GM21717 (cell line): ENCODE results near the gene PLCD1.
"Not testable (repeated sequence)": the region's sequence is repeated elsewhere in the genome, so short reads cannot be mapped to it uniquely, and the experiment has no call there.

Experiments used
- ATAC-seq: cut with Tn5 transposase; IDR thresholded peaks from one replicate; pipeline ENCODE4 v1.9.1; 2021; ENCODE audit warnings: mild to moderate bottlenecking, moderate library complexity; ENCODE audit not compliant: unreplicated experiment

PLCD1 gene

DNA sequence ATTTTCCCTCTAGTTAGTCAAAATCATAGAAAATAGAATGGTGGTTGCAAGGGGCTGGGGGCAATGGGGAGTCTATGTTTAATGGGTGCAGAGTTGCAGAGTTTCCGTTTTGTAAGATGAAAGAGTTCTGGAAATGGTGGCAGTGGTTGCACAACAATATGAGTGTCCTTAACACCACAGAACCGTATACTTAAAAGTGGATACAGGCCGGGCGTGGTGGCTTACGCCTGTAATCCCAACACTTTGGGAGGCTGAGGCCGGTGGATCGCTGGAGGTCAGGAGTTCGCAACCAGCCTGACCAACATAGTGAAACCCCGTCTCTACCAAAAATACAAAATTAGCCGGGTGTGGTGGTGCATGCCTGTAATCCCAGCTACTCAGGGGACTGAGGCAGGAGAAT is 41.1 kb downstream of the PLCD1 start:
- ATAC-seq = not testable (repeated sequence)

DNA sequence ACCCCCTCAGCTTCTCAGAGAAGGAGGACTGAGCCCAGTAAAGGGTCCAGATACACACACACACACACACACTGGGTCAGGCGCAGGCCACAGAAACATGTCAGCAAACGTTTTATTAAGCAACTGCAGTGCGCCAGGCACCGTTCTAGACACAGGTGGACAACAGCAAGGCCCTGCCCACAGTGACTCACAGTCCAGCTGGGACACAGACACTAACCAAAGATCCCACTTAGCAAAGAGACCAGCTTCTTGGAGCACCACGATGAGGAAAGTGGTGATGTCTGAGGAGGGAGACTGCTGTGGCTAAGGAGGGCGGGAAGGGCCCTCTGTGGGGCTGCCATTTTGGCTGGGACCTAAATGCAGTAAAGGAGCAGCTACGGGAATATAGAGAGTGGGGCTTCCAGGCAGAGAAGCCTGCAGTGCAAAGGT is 41.7 kb downstream of the PLCD1 start:
- ATAC-seq = no peak

DNA sequence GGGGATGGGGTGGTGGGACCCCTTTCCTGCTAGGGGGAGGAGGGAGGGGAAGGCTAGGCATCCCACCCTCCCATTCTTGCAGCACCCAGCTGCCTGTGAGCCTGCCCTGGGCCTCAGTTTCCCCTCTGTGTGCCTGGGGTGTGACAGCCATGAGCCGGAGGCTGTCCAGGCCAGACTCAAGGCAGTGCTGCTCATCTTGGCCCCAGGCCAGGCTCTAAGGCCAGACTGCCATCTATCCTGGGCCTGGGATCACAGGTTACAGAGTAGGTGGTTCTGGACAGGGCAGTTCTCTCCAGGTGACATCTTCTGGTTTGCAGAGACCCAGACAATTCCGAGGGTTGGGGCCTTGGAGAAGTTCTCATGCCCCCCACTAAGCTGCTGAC is 42.1 kb downstream of the PLCD1 start:
- ATAC-seq = no peak

DNA sequence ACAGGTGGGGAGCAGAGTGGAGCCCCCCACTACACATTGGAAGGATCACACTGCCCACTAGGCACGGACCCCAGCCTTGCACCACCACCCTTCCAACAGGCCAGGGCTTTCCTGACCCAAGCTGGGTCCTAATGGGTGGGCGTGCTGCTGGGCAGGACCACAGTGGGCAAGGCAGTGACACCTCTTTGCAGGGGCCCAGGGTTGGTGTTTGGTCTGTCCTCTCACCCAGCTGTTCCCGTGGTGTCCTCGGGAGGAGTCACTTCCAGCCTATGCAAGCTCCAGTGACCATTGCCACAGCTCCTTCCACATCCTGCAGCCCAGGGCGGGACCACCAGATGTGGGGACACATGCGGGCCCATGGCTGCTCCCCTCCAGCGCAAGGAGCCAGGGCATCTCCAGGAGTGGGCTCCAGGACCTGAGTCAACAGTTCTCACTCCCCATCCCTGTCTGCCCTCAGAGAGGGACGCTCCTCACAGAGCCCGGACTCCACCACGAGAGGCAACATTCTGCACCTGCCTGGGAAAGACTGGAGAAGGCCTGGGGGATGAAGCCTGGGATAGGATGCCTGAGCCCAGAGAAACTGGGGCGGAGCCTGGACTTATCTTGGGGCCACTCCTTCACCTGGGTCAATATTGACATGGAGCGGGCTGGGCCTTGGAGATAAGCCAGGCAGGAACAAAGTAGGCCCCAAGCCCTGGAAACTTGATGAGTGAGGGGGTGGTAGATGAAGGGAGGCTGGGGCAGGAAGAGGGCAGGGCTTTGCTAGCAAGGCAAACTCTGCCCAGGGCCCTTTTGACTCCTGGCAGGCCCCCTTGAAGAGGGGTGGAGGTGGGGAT is 42.7 kb downstream of the PLCD1 start:
- no peak for ATAC-seq

DNA sequence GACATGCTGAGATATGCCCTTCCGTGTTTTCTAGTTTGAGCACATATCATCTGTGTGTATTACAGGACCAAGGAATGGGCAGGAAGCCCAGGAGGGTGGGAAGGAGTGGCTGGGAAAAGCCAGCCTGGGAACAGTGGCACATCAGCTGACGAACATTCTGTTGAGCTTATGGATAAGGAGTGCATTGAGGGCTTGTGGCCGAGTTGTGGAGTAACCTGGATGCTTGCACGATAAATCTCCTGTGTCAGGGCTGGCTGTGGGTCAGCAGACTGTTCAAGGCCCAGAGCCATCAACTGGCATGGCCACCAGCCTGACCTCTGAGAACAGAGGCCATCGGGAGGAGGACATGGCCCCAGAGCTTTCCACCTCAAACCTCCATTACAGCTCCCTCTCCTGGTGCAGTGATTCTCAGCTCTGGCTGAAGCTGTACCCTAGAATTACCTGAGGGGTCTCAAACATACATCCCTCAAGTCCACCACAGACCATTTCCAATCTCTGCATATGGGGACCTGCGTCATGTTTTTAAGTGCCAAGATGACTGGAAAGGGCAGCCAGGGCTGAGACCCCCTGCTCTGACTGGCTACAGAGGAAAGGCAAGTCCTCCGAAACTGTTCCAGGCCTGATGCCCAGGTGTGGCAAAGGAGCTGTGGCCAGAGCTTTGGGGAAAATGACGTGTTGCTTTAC is 43.7 kb downstream of the PLCD1 start:
- no peak for ATAC-seq

DNA sequence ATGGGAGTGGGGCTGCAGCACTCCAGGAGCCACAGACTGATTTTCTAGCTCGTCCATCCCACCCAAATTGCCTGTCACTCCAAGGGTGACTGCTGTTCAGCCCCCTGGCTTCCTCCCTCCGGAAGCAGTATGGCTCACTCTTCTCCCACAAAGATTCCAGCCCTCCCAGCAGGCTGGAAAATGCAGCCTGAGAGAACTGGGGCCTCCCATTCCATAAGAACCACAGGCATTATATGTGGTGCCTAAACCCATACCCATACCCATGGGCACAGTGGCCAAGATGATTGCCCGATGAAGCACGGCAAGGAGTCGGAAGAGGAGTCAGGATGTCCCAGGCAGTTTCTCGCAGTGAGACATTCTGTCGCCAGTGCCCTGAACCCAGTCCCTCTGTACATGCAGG is 44.8 kb downstream of the PLCD1 start:
- no peak for ATAC-seq

DNA sequence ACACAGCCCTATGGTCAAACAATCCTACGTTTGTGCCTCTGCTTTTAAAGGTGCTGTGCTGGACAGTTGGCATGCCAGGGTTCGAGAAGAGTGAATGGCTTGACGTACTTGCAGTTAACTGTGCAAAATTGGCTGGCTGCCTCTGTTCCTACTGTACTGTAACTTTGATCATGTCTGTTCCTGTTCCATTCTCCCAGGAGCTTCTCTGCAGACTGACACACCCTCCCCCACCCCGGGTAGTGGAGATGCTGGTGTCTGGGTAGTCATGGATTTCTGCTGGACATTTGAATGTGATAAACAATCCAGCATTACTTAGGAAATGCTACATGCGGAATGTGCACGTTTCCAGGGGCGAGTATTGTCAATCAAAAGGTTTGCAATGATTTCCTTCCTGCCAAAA is 45.4 kb downstream of the PLCD1 start:
- ATAC-seq = no peak

DNA sequence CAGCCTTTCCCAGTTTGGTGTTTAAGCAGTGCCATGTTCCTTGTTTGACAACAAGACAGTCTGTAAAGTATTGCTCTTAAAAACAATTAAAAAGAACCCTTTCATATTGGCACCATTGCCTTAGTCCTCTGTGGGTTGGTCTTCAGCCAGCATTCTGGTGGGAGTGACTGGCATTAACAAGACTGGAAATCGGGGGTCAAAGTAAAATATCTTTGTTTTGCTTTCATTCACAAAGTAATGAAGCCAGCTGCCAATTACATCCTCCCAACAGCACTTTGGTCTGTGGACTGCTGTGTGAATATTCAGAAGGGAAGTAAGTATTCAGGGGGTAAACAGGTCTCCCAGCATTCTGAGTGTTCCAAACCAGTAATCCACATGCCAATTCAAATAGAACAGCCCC is 47.1 kb downstream of the PLCD1 start:
- no peak for ATAC-seq

DNA sequence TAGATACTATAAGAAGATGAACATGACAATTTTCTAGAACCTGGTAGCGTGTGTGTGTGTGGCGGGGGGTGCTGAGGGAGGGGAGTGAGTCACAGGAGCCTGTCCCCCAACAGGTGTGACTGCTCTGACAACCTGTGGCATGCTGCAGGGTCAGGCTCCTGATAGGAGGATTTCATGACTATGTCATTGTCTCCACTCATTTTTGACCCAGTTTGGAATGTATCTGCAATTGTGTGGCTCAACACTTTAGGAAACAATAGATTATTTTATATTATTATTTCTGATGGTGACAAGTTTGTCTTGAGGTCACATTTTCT is 48.1 kb downstream of the PLCD1 start:
- ATAC-seq = no peak

DNA sequence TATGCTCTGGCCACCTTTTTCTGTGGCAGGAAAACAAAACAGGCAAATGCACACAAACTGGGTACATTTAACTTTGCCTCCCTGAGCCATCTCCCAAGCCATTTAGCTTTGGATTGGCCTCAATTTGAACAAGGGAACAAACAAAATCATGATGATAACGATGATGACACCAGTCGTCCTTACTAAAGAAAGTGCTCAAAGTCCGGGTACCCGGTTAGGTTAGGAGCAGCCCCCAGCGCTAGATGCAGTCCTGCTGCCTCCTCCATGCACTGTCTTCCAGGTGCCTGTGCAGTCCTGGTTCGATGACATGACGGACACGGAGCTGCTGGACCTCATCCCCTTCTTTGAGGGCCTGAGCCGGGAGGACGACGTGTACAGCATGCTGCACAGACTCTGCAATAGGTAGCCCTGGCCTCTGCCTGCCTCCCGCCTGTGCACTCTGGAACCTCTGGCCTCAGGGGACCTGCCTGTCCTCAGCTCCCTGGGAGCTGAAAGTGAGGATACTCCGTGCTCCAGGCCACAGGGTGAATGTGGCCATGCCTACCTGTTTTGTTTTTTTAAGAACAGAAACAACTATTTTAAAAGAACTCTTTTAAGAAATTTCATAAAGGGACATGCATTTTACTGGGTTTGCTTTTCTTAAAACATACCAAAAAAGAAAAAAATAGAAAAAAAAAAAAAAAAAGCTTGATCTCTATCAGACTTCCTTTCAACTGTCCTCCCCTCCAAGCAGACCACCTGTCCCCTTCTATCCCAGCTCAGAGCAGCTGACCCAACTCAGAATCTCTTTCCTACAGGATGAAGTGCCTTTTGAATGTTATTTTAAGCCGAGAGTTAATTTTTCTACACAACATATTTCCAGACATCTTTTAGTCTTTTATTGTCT is 48.7 kb downstream of the PLCD1 start:
- ATAC-seq = no peak

DNA sequence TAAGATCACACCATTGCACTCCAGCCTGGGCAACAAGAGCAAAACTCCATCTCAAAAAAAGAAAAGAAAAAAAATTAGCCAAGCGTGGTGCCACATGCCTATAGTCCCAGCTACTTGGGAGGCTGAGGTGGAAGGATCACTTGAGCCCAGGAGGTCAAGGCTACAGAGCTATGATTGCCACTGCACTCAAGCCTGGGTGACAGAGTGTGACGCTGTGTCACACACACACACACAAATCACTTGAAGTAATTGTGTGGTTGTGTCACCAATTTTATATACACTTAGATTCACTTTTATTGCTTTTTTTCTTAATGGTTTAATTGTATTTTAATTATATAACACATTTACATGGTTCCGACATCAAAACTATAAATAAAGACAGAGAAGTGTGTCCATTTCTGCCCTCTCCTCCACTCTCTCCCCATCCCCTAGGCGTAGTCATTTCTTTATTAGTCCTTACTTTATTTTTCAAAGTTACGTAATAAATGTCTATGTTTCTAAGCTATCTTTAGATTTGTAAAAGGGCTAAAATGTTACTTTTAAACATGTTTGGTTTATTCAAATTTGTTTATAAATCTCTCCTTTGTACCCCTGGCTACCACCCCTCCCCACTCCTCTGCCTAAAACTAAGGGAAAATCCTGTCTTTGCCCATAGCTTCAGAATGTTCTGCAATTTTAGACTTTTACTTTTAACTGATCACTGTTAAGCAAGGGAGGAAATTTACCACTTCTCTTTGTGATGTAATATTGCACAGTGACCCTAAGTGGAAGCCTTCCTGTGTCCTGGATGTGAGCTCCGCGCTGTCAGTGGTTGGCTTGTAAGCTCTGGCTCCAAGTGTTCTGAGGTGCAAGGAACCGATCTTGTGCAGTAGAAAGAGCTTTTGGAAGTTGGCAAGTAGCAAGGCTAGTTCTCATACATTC is 49.6 kb downstream of the PLCD1 start:
- ATAC-seq = no peak

DNA sequence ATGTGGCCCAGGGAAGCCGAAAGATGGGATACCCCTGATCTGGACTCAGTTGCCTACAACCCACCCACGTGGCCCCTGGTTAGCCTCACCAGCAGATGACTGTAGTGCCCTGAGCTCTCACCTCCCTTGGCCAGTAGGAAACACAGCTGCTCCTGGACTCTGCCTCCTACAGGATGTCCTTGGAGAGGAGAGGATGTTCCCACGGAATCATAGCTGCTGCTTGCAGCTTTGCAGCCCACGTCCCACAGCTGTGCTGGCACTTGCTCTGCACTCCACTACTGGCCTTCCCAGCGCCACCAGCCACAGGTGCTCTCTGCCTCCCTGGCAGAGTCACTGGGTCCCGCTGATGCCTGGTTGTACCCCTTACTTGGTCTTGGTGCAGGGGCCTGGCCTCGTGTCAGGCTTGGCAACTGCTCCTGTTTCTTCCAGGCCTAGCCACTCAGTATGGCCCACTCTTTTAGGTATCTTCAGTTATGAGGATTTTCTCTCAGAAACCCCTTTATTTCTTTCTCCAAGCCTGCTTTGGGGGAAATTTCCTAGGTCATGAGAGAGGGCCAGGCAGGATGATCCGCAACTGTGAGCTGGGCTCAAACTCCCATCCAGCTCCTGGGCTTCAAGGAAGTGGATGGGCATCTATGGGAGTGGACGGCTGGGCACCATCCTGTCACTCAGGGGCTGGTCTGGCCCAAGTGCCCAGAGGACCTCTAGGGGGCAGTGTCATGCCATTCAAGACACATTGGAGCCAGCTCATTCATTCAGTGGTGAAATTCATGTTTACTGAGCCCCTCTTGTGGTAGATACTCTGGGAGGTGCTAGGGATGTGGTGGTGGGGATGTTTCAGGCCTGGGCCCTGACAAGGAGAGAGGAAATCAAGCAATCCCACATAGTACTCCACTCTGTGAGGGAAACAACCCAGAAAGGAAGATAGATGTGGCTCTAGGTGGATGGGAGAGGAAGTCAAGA is 55.0 kb downstream of the PLCD1 start:
- ATAC-seq = no peak

DNA sequence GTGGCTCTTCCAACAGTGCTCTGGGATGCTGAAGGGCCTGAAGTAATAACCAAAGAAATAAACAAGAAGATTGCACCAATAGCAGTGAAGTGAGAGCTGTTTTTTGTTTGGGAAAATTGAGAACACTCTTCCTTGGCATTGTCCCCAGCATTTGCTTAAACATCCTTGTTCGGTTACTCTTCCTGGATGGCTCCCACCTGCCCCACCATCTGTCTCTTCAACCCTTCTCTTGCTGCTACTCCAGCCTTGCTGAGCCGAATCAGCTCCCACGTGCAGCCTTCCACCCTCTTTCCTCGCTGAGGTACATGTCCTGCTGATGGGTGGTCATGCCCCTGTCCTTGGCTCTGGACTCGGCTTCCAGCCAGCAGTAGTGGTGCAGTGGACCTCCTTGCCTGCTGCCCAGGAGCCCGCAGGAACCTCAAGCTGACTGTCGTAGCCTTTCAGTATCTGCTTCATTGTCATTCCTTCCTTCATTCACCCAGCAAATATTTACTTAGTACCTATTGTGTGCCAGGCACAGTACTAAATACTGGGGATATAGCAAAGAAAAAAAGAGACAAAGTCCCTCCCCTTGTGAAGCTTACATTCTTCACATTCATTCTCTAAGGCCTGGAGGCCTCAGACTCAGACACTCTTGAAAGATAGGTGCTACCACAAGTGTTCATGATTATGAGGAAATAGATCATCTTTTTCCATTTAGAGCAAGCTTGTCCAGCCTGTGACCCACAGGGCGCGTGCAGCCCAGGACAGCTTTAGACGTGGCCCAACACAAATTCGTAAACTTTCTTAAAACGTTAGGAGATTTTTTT is 56.0 kb downstream of the PLCD1 start:
- ATAC-seq = no peak

DNA sequence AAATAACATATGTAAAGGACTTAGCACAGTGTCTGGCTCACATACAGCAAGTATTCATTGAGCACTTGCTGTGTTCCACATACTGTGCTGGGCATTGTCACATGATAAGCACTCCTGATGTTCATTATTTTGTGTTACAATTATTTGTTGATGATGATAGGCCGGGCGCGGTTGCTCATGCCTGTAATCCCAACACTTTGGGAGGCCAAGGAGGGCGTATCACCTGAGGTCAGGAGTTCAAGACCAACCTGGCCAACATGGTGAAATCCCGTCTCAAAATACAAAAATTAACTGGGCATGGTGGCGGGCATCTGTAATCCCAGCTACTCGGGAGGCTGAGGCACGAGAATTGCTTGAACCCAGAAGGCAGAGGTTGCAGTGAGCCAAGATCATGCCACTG is 57.4 kb downstream of the PLCD1 start:
- ATAC-seq = not testable (repeated sequence)

DNA sequence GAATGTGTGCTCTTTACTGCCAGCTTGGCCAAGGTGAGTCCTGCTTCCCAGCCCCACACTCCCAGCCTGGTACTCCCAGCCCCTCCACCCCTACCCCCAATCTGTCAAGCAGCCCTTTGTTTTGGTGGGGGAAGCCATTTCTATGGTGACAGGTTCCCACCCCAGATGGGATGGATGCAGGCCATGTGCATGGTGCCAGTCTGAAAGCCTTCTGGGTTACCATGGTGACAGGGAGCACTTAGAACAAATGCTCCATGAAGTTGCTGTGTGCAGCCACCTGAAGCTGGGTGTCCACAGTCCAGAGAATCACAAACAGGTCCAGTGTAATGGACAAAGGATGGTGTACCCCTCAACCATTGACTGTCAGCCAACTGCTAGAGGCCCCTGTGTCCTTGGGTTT is 58.0 kb downstream of the PLCD1 start:
- ATAC-seq = no peak

DNA sequence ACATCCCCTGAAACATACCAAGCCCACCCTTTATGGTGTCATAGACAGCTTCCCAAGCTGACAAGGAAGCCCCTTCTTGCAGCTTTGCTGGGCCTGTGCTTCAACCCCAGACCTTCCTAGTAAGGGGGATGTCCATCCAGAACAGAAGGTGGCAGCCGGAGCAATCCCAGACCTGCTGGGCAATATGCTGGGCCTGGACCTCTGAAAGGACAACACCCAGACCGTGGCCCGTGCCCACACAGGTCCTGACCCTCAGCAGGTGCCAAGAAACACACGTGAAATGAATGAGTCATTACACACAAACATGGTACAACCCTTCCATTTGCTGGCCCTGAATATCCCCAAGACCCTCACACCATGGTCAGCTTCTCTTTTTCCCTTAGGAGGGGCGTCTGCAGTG is 58.6 kb downstream of the PLCD1 start:
- no peak for ATAC-seq

DNA sequence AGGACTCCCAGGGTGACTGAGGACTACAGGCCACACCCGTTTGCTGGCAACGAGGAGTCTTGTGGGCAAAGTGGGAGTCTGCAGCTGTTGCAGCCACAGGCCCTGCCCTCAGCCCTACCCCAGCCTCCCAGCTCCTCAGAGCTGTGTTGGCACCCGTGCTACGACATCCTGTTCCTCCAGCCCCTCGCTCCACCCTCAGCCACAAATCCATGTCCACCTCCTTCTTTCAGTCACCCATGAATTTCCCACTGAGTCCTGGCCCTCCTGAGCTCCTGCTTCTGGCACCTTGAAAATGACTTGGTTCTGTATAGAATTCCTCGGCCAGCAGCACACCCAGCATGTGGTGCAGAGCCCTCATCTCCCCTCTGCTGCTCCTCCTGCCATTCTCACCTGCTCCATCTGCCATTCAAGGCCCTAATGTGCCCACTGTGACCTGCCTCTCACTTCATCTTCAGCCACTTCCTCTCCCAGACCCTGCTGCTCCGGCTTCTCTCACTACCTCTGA is 59.8 kb downstream of the PLCD1 start:
- ATAC-seq = no peak

DNA sequence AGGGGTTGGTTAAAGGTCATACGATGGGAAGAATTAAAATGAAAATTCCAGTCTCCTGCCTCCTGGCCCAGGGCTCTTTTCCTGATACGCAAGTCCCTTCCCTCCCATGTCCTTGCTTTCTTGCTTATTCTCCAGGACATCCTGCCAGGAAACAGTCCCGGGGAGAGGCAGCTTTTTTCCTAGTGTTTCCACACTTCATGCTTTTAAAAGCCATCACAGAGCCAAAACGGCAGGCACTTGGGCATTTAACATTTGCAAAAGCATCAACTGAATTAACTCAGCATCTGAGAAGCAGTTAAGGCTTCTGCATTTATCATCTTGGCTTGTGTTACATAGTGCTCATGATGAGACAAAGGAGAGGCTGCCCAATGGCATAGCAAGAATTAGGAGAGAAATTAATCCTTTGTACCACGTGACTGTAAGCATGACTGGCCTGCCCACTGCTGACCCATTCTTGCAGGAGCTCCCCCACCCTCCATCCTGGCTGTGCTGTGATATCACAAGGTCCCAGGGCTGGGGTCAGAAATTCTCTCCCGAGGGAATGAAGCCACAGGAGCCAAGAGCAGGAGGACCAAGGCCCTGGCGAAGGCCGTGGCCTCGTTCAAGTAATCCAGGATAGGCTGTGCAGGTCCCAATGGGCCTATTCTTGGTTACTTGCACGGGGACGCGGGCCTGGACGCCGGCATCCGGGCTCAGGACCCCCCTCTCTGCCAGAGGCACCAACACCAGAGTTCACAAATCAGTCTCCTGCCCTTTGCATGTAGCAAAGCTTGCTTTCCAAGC is 60.4 kb downstream of the PLCD1 start:
- ATAC-seq = no peak
